ENCODE results near the gene ZNF506.
"Not testable (repeated sequence)": the region's sequence is repeated elsewhere in the genome, so short reads cannot be mapped to it uniquely, and the experiment has no call there.

The ZNF506 gene

DNA sequence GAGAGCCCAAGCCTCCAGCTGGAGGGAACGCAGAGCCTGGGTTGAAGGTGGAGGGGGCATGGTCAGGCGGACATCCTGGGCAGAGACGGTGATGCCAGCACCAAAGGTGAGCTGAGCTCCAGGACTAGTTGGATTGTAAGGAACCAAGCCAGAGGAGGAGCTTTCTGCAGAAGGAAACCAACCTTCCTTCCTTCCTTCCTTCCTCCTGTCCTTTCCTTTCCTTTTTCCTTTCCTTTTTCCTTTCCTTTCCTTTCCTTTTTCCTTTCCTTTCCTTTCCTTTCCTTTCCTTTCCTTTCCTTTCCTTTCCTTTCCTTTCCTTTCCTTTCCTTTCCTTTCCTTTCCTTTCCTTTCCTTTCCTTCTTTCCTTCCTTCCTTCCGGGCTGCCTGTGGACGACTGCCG lies 77.6 kb downstream of the ZNF506 start:
- DNase-seq, result not testable (repeated sequence)

DNA sequence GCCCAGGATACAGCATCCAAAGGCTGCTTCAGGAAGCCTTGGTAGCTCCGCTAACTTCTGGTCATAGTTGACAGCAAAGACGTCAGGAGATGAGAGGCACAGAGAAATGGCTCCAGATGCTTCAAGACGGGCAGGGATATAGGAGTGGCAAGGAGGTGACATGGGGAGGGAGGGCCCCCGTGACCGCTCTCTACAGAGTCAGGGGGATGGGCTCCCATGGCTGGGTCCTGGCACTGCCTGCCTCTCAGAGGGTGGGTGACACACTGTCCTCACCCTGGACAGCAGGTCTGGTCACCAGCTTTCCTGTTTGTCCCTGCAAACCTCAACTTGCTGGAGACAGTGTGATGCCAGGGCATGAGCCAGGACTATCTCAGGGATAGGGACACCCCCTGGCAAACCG lies 78.4 kb downstream of the ZNF506 start:
- DNase-seq, result no peak

DNA sequence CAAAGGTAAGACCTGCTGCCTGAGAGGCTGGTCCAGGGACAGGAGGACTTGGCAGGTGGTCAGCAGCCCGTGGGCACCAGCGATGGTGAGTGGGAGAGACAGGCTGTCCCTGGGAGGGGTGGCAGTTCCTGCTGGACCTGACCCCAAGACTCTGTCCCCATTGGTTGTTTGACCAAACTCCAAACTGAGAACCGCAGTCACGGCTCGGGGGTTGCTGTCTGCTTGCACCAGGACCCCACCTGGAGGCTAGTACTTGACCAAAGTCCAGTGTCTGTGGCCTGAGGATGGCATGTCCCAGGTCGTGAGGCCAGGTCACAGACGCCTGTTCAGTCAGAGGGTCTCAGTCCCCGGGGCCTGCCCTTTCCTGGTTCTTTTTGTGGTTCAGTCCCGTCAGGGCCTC lies 78.8 kb downstream of the ZNF506 start:
- no peak for DNase-seq
